Right lobe of liver (tissue), 4 donors: Measurements from ENCODE around the gene KCNQ1.

Experiments
- POLR2A ChIP-seq: fragments of 450-650 bp; IDR thresholded peaks from one replicate; pipeline ENCODE4 v1.6.1; 2017; ENCODE audit warnings: antibody characterized with exemption, mild to moderate bottlenecking
- TF ChIP-seq, protein P1 (sequence below), 4 donors: fragments of 200-600 bp in 3 of 4; fragments of 450-650 bp in 1 of 4; IDR thresholded peaks; one replicate each; pipeline versions ENCODE4 v1.5.1 to v1.8.0; 2016 to 2022; ENCODE audit warnings: antibody characterized with exemption in 4 of 4, mild to moderate bottlenecking in 2 of 4
- donor health status: DM: no; HTN: no; CAD: no.
- donor health status: DM: no; HTN: no; CAD: no.
- donor health status: DM: no; HTN: yes; CAD: no.

DNA sequence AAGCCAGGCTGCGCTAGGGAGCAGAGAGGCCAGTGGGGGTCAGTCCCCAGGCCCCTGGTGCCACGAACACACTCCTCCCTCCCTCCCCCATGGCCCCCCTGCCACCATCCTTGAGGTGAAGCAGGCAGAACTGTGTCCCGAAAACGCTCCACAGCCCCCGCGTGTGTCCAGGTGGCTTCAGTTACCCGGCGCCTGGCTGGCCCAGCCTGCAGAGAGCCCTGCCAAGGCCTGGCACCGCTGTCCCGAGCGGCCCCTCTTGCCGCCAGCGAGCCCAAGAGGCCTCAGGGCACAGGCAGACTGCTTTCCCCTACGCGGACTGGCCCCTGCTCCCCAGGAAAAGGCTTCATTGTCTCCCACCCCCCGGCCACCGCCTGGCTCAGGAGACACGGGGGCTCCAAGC lies 413.1 kb downstream of the KCNQ1 start:
- no peak for TF ChIP-seq POLR2A
- TF ChIP-seq, protein P1, sequence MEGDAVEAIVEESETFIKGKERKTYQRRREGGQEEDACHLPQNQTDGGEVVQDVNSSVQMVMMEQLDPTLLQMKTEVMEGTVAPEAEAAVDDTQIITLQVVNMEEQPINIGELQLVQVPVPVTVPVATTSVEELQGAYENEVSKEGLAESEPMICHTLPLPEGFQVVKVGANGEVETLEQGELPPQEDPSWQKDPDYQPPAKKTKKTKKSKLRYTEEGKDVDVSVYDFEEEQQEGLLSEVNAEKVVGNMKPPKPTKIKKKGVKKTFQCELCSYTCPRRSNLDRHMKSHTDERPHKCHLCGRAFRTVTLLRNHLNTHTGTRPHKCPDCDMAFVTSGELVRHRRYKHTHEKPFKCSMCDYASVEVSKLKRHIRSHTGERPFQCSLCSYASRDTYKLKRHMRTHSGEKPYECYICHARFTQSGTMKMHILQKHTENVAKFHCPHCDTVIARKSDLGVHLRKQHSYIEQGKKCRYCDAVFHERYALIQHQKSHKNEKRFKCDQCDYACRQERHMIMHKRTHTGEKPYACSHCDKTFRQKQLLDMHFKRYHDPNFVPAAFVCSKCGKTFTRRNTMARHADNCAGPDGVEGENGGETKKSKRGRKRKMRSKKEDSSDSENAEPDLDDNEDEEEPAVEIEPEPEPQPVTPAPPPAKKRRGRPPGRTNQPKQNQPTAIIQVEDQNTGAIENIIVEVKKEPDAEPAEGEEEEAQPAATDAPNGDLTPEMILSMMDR (IDR thresholded peaks at IDR 0.05): no peak
